Measurements from ENCODE around the gene C1QTNF4. TPM values are rescaled to one million over a fixed set of nuclear protein-coding genes. Genes with fewer than 3 reads are reported as not detected.

The C1QTNF4 gene
- total and polyA plus RNA-seq, 9 of the 15 experiments (the other 6 are each of a cell fraction or from before 2014, with no cell fraction given): not detected

DNA sequence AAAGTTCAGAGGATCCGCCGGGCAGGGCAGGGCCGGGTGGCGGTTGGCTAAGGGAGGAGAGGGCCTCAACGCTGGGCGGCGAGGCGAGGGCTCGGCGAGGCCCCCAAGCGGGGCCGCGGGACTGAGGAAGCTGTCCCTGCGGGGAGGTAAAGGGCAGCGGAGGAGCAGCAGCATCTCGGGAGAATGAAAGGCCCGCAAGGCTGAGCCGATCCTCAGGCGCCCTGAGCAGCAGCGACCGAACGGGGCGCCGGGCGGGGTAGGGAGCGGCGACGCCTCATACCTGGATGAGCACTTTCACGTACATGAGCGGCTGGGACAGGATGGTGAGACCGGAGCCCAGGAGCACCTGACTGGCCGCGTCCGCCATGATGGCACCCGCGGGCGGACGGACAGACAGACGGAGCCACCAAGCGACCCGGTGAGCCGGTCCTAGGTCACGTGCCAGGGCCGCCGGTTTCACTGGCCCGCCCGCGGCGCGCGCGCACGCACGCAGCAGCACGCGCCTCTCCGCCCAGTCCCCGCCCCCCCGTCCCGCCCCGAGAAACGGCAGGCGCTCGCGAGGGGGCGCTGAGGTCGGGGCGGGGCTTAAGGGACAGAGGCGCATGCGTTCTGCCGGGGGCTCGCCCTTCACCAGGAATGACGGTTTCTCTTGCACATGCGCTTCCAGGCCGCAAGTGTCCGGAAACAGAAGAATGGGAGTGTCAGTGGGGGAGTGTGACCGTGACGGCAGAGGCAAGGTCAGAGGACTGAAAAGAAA is 48.1 kb upstream of the C1QTNF4 start, which contains the start of gene MTCH2 (continued):
- TF ChIP-seq, protein P1, sequence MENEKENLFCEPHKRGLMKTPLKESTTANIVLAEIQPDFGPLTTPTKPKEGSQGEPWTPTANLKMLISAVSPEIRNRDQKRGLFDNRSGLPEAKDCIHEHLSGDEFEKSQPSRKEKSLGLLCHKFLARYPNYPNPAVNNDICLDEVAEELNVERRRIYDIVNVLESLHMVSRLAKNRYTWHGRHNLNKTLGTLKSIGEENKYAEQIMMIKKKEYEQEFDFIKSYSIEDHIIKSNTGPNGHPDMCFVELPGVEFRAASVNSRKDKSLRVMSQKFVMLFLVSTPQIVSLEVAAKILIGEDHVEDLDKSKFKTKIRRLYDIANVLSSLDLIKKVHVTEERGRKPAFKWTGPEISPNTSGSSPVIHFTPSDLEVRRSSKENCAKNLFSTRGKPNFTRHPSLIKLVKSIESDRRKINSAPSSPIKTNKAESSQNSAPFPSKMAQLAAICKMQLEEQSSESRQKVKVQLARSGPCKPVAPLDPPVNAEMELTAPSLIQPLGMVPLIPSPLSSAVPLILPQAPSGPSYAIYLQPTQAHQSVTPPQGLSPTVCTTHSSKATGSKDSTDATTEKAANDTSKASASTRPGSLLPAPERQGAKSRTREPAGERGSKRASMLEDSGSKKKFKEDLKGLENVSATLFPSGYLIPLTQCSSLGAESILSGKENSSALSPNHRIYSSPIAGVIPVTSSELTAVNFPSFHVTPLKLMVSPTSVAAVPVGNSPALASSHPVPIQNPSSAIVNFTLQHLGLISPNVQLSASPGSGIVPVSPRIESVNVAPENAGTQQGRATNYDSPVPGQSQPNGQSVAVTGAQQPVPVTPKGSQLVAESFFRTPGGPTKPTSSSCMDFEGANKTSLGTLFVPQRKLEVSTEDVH (IDR thresholded peaks at IDR 0.05; ENCODE audit: low read depth, partially characterized antibody): peak; percentile 31
- TF ChIP-seq ZBTB12 (CRISPR knock-in tag; IDR thresholded peaks at IDR 0.05): no peak
- TF ChIP-seq NR2C2 (CRISPR knock-in tag; IDR thresholded peaks at IDR 0.05): peak; percentile 4
- TF ChIP-seq NR2C2 (tag; IDR thresholded peaks at IDR 0.05): peak; percentile 86
- TF ChIP-seq ZNF780A (CRISPR knock-in tag; IDR thresholded peaks at IDR 0.05): no peak
- TF ChIP-seq MAFF (IDR thresholded peaks at IDR 0.05; ENCODE audit: low read length): no peak
- TF ChIP-seq ZNF408 (CRISPR knock-in tag; IDR thresholded peaks at IDR 0.05; ENCODE audit: low read depth): no peak
- no peak for TF ChIP-seq EZH2 (IDR thresholded peaks at IDR 0.05; ENCODE audit: borderline replicate concordance, low read depth, low read length)
- no peak for TF ChIP-seq TRIM25 (IDR thresholded peaks at IDR 0.05; ENCODE audit: borderline replicate concordance)
- TF ChIP-seq ZNF551 (CRISPR knock-in tag; IDR thresholded peaks at IDR 0.05): no peak
- no peak for TF ChIP-seq BACH1 (tag; IDR thresholded peaks at IDR 0.05)
- no peak for TF ChIP-seq TCF3 (CRISPR knock-in tag; IDR thresholded peaks at IDR 0.05)
- peak; percentile 56 to 78 for TF ChIP-seq NONO (IDR thresholded peaks at IDR 0.05; ENCODE audit: low read depth in 2 of 2, low read length in 1 of 2)
- TF ChIP-seq ZNF263 (CRISPR knock-in tag; IDR thresholded peaks at IDR 0.05; ENCODE audit: borderline replicate concordance): peak; percentile 47; the same call in 1 of the 2 replicates
- TF ChIP-seq DIDO1 (tag; IDR thresholded peaks at IDR 0.05; ENCODE audit: low read depth): no peak
- no peak for TF ChIP-seq HIVEP1 (CRISPR knock-in tag; IDR thresholded peaks at IDR 0.05)
- TF ChIP-seq NELFE (IDR thresholded peaks at IDR 0.05; ENCODE audit: insufficient read depth, insufficient read length): no peak
- no peak for TF ChIP-seq RBM39 (optimal IDR thresholded peaks at IDR 0.05; ENCODE audit: low read depth, low read length)
- no peak for TF ChIP-seq GTF2A2 (tag; IDR thresholded peaks at IDR 0.05)
- no peak for TF ChIP-seq RBM15 (IDR thresholded peaks at IDR 0.05; ENCODE audit: insufficient read depth, low read length)
- peak; percentile 74 for TF ChIP-seq ETV5 (CRISPR knock-in tag; IDR thresholded peaks at IDR 0.05; ENCODE audit: low read depth)
- no peak; the same call in 1 of the 2 replicates for TF ChIP-seq KAT7 (CRISPR knock-in tag; IDR thresholded peaks at IDR 0.05; ENCODE audit: borderline replicate concordance)
- no peak for TF ChIP-seq NFE2 (IDR thresholded peaks at IDR 0.05; ENCODE audit: low read depth)
- TF ChIP-seq FOXA3 (CRISPR knock-in tag; conservative IDR thresholded peaks at IDR 0.05 in 1 of 2, IDR thresholded peaks at IDR 0.05 in 1 of 2): peak in 1 of 2 experiments; percentile 69; a peak in 1 of 4 replicates

All from K562 (cell line).